IPS DF 6.9 (cell line): ENCODE results near the gene NAA11.

Experiments
- DNase-seq: peaks from one replicate; pipeline ENCODE4 v3.0.0-alpha.2; 2013; ENCODE audit warnings: low read depth, low spot score
- H3K27ac ChIP-seq: one replicate; pipeline ENCODE4 v1.5.1; 2013; ENCODE audit warnings: low read length, control low read depth
- H3K27me3 ChIP-seq: 2 replicates; pipeline ENCODE4 v1.6.1; 2013; ENCODE audit warnings: mild to moderate bottlenecking, low read length; ENCODE audit not compliant: control insufficient read depth, insufficient read depth
- H3K36me3 ChIP-seq: 2 replicates; pipeline ENCODE4 v1.6.1; 2013; ENCODE audit warnings: low read length; ENCODE audit not compliant: control insufficient read depth, insufficient read depth
- H3K4me1 ChIP-seq: 2 replicates; pipeline ENCODE4 v1.6.1; 2013; ENCODE audit warnings: low read length; ENCODE audit not compliant: control insufficient read depth, insufficient read depth
- H3K4me3 ChIP-seq: 2 replicates; pipeline ENCODE4 v1.5.1; 2013; ENCODE audit warnings: mild to moderate bottlenecking, low read length
- H3K9me3 ChIP-seq: 2 replicates; pipeline ENCODE4 v1.6.1; 2013; ENCODE audit warnings: low read length, inconsistent platforms; ENCODE audit not compliant: control insufficient read depth, insufficient read depth
- WGBS: extraction: QIAGEN DNeasy Blood & Tissue Kit; methylation state at CpG from one replicate; pipeline ENCODE4 v1.1.7; 2013; ENCODE audit warnings: mixed read lengths, missing lambda C conversion rate; ENCODE audit not compliant: insufficient read length, insufficient coverage; 5-methylcytosine and 5-hydroxymethylcytosine counted together

The NAA11 gene

GRCh38 chr4:79311279-79311678 is 14.6 kb downstream of the NAA11 start:
- no peak overlapping the region for H3K27ac ChIP-seq
- H3K4me3 ChIP-seq: no peak overlapping the region
- no CpG with 5 or more reads among the region's 1 CpG for WGBS
- H3K27me3 ChIP-seq: no peaks in the 10 kb centered on the region
- H3K4me1 ChIP-seq: no peaks in the 10 kb centered on the region
- no peaks in the 10 kb centered on the region for H3K36me3 ChIP-seq
- no peaks in the 10 kb centered on the region for H3K9me3 ChIP-seq
- no peak for DNase-seq

GRCh38 chr4:79308971-79309370 is 16.9 kb downstream of the NAA11 start:
- Histone ChIP-seq H3K4me1 (no peaks in the 10 kb centered on the region), H3K4me3 (no peak overlapping the region), H3K9me3 (no peaks in the 10 kb centered on the region), H3K27ac (no peak overlapping the region), H3K27me3 (no peaks in the 10 kb centered on the region), H3K36me3 (no peaks in the 10 kb centered on the region)
- WGBS: no CpG with 5 or more reads among the region's 1 CpG
- DNase-seq: no peak

GRCh38 chr4:79308137-79308536 is 17.7 kb downstream of the NAA11 start:
- Histone ChIP-seq H3K27me3 (no peaks in the 10 kb centered on the region), H3K36me3 (no peaks in the 10 kb centered on the region), H3K4me3 (no peak overlapping the region), H3K4me1 (no peaks in the 10 kb centered on the region), H3K9me3 (no peaks in the 10 kb centered on the region), H3K27ac (no peak overlapping the region)
- no peak for DNase-seq
- no CpG with 5 or more reads among the region's 4 CpGs for WGBS

GRCh38 chr4:79306795-79307194 is 19.1 kb downstream of the NAA11 start:
- no peak for DNase-seq
- Histone ChIP-seq H3K27me3 (no peaks in the 10 kb centered on the region), H3K4me3 (no peak overlapping the region), H3K27ac (no peak overlapping the region), H3K36me3 (no peaks in the 10 kb centered on the region), H3K4me1 (no peaks in the 10 kb centered on the region), H3K9me3 (no peaks in the 10 kb centered on the region)
- no CpG with 5 or more reads among the region's 3 CpGs for WGBS

GRCh38 chr4:79300280-79300679 is 25.6 kb downstream of the NAA11 start:
- 100% methylated on average over 1 of the region's 2 CpGs for WGBS
- Histone ChIP-seq H3K4me3 (no peak overlapping the region), H3K27me3 (no peaks in the 10 kb centered on the region)

GRCh38 chr4:79298484-79298883 is 27.4 kb downstream of the NAA11 start:
- no peaks in the 10 kb centered on the region for H3K4me1 ChIP-seq
- no peak for DNase-seq
- H3K27ac ChIP-seq: no peak overlapping the region
- H3K36me3 ChIP-seq: no peaks in the 10 kb centered on the region
- H3K4me3 ChIP-seq: no peak overlapping the region
- WGBS: no CpG with 5 or more reads among the region's 6 CpGs
- no peaks in the 10 kb centered on the region for H3K9me3 ChIP-seq
- no peaks in the 10 kb centered on the region for H3K27me3 ChIP-seq

More at GRCh38 chr4:79300280-79300679, 25.6 kb downstream of the NAA11 start:
- no peak for DNase-seq
- Histone ChIP-seq H3K4me1 (no peaks in the 10 kb centered on the region), H3K27ac (no peak overlapping the region), H3K9me3 (no peaks in the 10 kb centered on the region), H3K36me3 (no peaks in the 10 kb centered on the region)

GRCh38 chr4:79298027-79298426 is 27.8 kb downstream of the NAA11 start:
- no peaks in the 10 kb centered on the region for H3K4me1 ChIP-seq
- H3K36me3 ChIP-seq: no peaks in the 10 kb centered on the region
- no peak for DNase-seq
- WGBS: no CpG with 5 or more reads among the region's 6 CpGs
- H3K4me3 ChIP-seq: no peak overlapping the region
- H3K27me3 ChIP-seq: no peaks in the 10 kb centered on the region
- H3K27ac ChIP-seq: no peak overlapping the region
- no peaks in the 10 kb centered on the region for H3K9me3 ChIP-seq

GRCh38 chr4:79297479-79297878 is 28.4 kb downstream of the NAA11 start:
- no peaks in the 10 kb centered on the region for H3K4me1 ChIP-seq
- H3K36me3 ChIP-seq: no peaks in the 10 kb centered on the region
- no CpG with 5 or more reads among the region's 4 CpGs for WGBS
- no peak overlapping the region for H3K4me3 ChIP-seq
- DNase-seq: no peak
- H3K9me3 ChIP-seq: no peaks in the 10 kb centered on the region
- H3K27ac ChIP-seq: no peak overlapping the region
- H3K27me3 ChIP-seq: no peaks in the 10 kb centered on the region

- Histone ChIP-seq H3K4me1 (no peaks in the 10 kb centered on the region), H3K27ac (no peak overlapping the region), H3K36me3 (no peaks in the 10 kb centered on the region), H3K9me3 (no peaks in the 10 kb centered on the region), H3K27me3 (no peaks in the 10 kb centered on the region), H3K4me3 (no peak overlapping the region)
- DNase-seq: no peak
- WGBS: no CpG with 5 or more reads among the region's 11 CpGs
These were observed 29.0 kb downstream of the NAA11 start for GRCh38 chr4:79296768-79297428.

- Histone ChIP-seq H3K4me1 (no peaks in the 10 kb centered on the region), H3K9me3 (no peaks in the 10 kb centered on the region), H3K27ac (no peak overlapping the region), H3K27me3 (no peaks in the 10 kb centered on the region), H3K4me3 (no peak overlapping the region), H3K36me3 (no peaks in the 10 kb centered on the region)
- DNase-seq: no peak
These were observed 30.8 kb downstream of the NAA11 start for GRCh38 chr4:79295086-79295485.

- Histone ChIP-seq H3K4me1 (no peaks in the 10 kb centered on the region), H3K27ac (no peak overlapping the region), H3K4me3 (no peak overlapping the region), H3K9me3 (no peaks in the 10 kb centered on the region), H3K27me3 (no peaks in the 10 kb centered on the region), H3K36me3 (no peaks in the 10 kb centered on the region)
- no CpG with 5 or more reads among the region's 2 CpGs for WGBS
- no peak for DNase-seq
These were observed 31.8 kb downstream of the NAA11 start for GRCh38 chr4:79294064-79294463.
